ENCODE measurements around the gene CD300A.
"Not testable (repeated sequence)": the region's sequence is repeated elsewhere in the genome, so short reads cannot be mapped to it uniquely, and the experiment has no call there.

Gene CD300A

DNA sequence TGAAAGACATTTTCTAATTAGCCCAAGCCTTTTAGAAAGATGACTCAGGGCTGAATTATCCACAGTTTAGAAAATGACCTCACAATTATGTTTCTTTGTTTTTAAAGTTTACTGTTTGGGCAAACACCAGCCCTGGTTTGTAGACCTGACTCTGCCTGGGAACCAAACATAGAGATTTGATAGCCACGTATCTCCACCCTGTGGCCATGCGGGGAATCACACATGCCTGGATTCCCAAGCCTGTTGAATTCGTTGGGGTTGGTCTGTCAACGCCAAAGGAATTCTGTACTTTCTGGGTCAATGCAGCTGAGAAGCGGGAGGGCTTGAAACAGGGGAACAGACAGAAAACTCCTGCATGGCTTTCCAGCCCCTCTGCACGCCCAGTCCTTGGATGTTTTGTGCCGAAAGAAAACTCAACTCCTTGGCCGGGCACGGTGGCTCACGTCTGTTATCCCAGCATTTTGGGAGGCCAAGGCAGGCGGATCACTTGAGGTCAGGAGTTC is 26.9 kb downstream of the CD300A start:
- DNase-seq (ENCODE audit: insufficient read length, low spot score) (peak; percentile 80), FAIRE-seq (peak; percentile 82)
- no peak for TF ChIP-seq POLR2A (IDR thresholded peaks at IDR 0.05; ENCODE audit: low read depth, low read length)

DNA sequence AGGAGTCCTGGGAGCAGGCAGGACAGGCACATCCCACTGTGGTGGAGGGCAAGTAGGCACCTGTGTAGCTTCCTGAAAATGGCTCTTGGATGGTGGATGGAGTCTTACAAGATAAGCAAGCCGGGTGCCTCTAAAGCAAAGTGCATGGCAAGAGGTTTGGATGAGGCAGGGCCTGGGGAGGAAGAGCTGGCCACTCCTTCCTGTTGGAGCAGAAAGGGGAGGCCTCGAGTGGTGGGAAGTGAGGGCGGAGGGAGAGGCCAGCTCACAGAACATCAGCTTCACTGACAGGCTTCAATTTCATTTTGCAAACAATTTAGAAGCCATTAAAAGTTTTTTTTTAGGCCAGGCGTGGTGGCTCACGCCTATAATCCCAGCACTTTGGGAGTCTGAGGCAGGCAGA is 31.0 kb downstream of the CD300A start:
- no peak for TF ChIP-seq POLR2A (IDR thresholded peaks at IDR 0.05; ENCODE audit: low read depth, low read length)
- DNase-seq (ENCODE audit: insufficient read length, low spot score) (no peak), FAIRE-seq (no peak)

DNA sequence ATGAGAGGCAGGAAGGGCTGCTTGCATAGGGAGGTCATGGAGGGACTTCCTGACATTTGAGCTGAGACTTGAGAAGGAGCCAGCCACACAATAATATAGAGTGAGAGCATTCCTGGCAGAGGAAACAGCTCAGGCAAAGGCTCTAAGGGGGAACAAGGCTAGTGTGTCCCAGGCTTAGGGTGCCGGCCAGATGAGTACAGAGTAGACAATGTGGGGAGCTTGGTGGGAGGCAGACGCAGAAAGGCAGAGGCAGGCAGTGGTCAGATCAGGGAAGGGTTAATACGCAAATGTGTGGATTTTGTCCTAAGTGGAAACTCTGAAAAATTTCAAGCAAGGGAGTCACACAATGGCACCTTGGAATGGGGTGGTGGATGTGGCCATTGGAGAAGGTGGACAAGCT is 33.6 kb downstream of the CD300A start:
- TF ChIP-seq POLR2A (IDR thresholded peaks at IDR 0.05; ENCODE audit: low read depth, low read length), result no peak
- DNase-seq (ENCODE audit: insufficient read length, low spot score), result no peak
- no peak for FAIRE-seq

DNA sequence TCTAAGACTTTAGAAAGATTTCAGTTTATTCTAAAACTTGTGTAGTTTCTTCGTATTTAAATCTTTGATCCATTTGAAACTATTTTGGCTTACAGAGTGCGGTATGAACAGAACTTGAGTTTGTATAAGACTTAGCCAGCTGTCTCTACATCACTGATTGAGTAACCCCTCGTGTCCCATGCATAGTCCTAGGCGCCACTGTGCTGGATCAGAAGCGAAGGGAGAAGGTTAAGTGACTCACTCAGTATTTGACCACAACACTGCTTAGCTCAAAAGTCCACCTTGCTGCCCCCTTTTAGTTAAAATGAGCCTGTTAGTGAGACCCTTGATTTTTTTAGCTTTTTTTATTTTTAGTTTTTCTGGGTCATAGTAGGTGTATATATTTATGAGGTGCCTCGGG is 36.4 kb downstream of the CD300A start:
- FAIRE-seq (no peak), DNase-seq (ENCODE audit: insufficient read length, low spot score) (no peak)
- no peak for TF ChIP-seq POLR2A (IDR thresholded peaks at IDR 0.05; ENCODE audit: low read depth, low read length)

DNA sequence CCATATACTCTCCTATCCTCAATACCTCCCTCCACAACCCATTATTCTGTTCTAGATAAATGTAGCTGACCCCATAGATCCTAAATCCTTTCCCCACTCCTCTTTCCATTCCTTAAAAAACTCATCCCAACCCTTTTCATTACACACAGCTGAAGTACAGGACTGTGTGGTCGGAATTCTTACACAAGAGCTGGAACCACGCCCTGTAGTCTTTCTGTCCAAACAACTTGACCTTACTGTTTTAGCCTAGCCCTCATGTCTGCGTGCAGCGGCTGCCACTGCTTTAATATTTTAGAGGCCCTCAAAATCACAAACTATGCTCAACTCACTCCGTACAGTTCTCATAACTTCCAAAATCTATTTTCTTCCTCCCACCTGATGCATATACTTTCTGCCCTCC is 37.5 kb downstream of the CD300A start:
- not testable (repeated sequence) for FAIRE-seq; DNase-seq (ENCODE audit: insufficient read length, low spot score)

DNA sequence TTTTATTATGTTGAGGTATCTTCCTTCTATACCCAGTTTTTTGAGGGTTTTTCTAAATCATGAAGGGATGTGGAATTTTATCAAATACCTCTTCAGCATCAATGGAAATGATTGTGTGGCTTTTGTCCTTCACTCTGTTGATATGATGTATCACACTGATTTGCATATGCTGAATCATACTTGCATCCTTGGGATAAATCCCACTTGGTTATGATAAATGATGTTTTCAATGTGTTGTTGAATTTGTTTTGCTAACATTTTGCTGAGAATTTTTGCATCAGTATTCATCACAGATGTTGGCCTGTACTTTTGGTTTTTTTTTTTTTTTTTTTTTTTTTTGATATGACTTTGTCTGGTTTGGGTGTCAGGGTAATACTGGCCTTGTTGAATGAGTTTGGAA is 41.7 kb downstream of the CD300A start:
- no peak for DNase-seq (ENCODE audit: insufficient read length, low spot score)
- no peak for TF ChIP-seq POLR2A (IDR thresholded peaks at IDR 0.05; ENCODE audit: low read depth, low read length)
- FAIRE-seq, result no peak

DNA sequence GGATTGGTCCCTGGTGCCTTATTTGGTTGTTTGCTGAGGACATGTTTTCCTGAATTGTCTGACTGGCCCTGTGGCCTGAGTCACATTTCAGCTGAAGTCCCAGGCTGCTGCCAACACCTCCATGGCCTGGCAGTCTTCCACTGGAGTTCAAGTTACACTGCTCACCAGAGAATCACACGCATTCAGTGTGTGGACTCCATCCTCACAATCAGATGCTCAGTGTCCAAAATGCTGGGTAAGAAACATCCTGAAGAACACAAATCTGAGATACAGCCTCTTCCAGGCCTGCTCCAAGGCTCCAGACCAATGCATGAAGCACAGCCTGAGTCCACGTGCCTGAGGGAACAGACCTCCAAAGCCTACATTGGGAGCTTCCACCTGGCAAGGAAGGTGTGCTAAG is 45.6 kb downstream of the CD300A start:
- FAIRE-seq, result no peak

DNA sequence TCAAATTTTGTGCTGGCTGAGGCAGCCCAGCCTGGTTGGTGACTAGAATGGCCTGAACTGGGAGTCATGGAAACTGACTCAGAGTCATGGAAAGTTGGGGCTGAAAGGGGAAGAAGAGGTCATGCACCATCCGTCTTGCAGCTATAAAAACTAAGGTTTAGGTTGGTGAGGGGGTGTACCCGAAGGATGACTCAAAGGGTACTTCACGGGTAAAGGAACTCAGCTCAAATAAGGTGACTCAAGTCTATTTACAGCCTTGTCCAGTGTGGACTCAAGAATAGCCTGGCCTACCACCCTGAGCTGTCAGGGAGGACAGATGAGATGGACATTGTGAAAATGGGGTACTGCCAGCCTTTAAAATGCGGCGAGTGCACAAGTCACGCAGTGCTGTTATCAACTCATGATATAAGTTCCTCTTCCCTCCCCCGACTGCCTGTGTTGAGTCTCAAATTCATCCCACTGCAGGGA is 46.2 kb downstream of the CD300A start:
- FAIRE-seq (no peak), DNase-seq (ENCODE audit: insufficient read length, low spot score) (no peak)
- TF ChIP-seq POLR2A (IDR thresholded peaks at IDR 0.05; ENCODE audit: low read depth, low read length), result no peak

More for the DNA sequence above, 45.6 kb downstream of the CD300A start:
- no peak for TF ChIP-seq POLR2A (IDR thresholded peaks at IDR 0.05; ENCODE audit: low read depth, low read length)
- DNase-seq (ENCODE audit: insufficient read length, low spot score), result no peak

DNA sequence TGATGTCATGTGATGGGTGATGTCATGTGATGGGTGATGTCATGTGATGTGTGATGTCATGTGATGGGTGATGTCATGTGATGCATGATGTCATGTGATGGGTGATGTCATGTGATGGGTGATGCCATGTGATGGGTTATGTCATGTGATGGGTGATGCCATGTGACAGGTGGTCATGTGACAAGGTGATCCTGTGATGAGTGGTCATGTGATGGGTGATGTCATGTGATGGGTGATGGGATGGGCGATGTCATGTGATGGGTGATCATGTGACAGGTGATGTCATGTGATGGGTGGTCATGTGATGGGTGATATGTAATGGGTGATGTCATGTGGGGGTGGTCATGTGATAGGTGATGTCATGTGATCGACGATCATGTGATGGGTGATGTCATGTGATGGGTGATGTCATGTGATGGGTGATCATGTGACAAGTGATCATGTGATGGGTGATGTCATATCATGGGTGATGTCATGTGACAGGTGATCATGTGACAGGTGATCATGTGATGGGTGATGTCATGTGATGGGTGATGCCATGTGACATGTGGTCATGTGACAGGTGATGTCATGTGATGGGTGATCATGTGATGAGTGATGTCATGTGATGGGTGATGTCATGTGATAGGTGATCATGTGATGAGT is 47.7 kb downstream of the CD300A start:
- no peak for DNase-seq (ENCODE audit: insufficient read length, low spot score)
- FAIRE-seq, result no peak
- no peak for TF ChIP-seq POLR2A (IDR thresholded peaks at IDR 0.05; ENCODE audit: low read depth, low read length)

DNA sequence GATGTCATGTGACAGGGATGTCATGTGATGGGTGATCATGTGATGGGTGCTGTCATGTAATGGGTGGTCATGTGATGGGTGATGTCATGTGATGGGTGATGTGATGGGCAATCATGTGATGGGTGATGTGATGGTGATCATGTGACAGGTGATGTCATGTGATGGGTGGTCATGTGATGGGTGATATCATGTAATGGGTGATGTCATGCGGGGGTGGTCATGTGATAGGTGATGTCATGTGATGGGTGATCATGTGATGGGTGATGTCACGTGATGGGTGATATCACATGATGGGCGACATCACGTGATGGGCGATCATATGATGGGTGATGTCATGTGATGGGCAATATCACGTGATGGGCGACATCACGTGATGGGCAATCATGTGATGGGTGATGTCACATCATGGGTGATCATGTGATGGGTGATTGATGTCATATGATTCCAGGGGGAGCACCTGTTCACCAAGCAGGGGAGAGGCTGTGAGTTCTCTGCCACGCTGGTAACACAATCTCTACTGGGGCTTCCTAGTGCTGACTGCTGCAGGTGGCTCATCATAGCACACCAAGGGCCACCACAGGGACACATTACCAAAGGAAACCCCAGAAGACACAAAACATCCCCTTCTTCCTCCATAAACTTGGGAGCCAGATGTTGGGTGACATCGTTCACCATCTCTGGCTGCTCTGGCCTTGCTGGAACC is 48.3 kb downstream of the CD300A start:
- DNase-seq (ENCODE audit: insufficient read length, low spot score), result no peak
- TF ChIP-seq POLR2A (IDR thresholded peaks at IDR 0.05; ENCODE audit: low read depth, low read length), result no peak
- FAIRE-seq, result no peak

DNA sequence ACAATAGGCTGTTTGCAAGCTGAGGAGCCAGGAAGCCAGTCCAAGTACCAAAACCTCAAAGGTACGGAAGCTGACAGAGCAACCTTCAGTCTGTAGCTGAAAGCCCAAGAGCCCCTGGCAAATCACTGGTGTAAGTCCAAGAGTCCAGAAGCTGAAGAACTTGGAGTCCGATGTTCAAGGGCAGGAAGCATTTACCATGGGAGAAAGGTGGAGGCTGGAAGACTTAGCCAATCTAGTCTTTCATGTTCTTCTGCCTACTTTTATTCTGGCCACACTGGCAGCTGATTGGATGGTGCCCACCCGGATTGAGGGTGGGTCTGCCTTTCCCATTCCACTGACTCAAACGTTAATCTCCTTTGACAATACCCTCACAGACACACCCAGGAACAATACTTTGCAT is 49.5 kb downstream of the CD300A start:
- no peak for FAIRE-seq
- DNase-seq (ENCODE audit: insufficient read length, low spot score), result no peak
- TF ChIP-seq POLR2A (IDR thresholded peaks at IDR 0.05; ENCODE audit: low read depth, low read length), result no peak

DNA sequence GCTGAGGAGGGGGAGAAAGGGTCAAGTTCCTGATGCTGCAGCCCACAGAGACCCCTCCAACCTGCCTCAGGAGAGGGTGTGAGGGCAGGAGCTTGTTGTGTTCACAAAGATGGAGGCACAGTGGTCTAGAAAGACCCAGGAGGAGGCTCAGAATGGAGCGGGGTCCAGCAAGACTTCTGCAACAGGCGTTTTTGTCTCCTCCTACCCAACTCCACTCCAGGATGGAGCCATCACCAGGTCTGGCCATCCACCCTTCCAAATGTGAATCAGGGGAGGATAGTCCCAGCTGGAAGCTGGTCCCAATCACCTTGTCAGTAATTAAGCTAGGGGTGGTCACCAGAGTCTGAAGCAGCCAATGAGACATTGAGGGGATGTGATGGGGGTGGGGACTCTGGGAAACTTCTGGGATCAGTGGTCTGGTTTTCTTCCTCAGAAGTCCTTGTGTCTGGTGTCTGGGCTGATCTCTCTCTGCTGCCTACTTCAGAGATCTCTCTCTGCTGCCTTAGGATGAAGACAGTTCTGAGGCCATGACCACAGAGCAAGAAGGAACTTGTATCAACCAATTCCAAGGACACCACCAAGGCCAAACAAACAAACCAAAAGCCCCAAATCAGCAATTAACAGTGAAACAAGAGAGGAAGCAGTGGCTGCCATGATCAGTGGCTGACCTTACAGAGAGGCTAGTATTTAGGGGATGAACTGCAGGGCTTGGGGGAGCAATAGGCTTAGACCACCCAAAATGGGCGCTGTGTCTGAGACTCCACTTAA is 50.3 kb downstream of the CD300A start:
- FAIRE-seq, result no peak
- no peak for DNase-seq (ENCODE audit: insufficient read length, low spot score)

DNA sequence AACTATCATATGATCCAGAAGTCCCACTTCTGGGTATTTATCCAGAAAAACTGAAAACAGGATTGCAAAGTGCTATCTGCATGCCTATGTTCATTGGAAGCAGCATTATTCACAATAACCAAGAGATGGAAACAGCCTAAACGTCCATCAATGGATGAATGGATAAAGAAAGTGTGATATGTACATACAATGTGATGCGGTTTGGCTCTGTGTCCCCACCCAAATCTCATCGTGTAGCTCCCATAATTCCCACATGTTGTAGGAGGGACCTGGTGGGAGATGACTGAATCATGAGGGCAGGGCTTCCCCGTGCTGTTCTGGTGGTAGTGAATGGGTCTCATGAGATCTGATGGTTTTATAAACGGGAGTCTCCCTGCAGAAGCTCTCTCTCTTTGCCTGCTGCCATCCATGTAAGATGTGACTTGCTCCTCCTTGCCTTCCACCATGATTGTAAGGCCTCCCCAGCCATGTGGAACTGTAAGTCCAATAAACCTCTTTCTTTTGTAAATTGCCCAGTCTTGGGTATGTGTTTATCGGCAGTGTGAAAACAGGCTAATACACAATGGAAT is 52.1 kb downstream of the CD300A start:
- not testable (repeated sequence) for FAIRE-seq; DNase-seq (ENCODE audit: insufficient read length, low spot score)

More for the DNA sequence above, 50.3 kb downstream of the CD300A start:
- no peak for TF ChIP-seq POLR2A (IDR thresholded peaks at IDR 0.05; ENCODE audit: low read depth, low read length)

DNA sequence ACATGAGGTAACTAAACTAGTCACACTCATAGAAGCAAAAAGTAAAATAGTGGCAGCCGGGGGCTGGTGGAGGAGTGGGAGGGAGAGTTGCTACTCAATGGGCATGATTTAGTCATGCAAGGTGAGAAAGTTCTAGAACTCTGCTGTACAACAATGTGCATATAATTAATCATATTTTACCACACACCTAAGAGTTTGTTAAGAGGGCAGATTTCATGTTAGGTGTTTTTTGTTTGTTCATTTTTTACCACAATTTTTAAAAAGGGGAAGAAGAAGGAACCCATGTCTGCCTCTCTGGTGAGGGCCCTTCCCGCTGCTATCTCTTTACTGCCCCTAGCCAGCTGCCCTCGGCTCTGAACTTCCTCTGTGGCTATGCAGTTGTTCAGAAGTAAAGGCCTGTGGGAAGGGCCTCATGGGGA is 53.6 kb downstream of the CD300A start:
- DNase-seq (ENCODE audit: insufficient read length, low spot score), result no peak
- no peak for TF ChIP-seq POLR2A (IDR thresholded peaks at IDR 0.05; ENCODE audit: low read depth, low read length)
- FAIRE-seq, result no peak

Data from H54 (cell line).